Testis (tissue), 2 donors: ENCODE measurements around the gene SUSD6.

Experiments
- CTCF ChIP-seq, 3 experiments: fragments of 450-650 bp in 2 of 3; fragments of 200-600 bp in 1 of 3; sonication (generic) in 1 of 3; IDR thresholded peaks; one replicate each; pipeline ENCODE4 v1.5.1; 2016 to 2019; ENCODE audit warnings: antibody characterized with exemption in 3 of 3, mild to moderate bottlenecking in 2 of 3, moderate library complexity in 1 of 3
- POLR2A ChIP-seq: fragments of 450-650 bp; IDR thresholded peaks from one replicate; pipeline ENCODE4 v1.6.1; 2017; ENCODE audit warnings: antibody characterized with exemption, mild to moderate bottlenecking, moderate library complexity

DNA sequence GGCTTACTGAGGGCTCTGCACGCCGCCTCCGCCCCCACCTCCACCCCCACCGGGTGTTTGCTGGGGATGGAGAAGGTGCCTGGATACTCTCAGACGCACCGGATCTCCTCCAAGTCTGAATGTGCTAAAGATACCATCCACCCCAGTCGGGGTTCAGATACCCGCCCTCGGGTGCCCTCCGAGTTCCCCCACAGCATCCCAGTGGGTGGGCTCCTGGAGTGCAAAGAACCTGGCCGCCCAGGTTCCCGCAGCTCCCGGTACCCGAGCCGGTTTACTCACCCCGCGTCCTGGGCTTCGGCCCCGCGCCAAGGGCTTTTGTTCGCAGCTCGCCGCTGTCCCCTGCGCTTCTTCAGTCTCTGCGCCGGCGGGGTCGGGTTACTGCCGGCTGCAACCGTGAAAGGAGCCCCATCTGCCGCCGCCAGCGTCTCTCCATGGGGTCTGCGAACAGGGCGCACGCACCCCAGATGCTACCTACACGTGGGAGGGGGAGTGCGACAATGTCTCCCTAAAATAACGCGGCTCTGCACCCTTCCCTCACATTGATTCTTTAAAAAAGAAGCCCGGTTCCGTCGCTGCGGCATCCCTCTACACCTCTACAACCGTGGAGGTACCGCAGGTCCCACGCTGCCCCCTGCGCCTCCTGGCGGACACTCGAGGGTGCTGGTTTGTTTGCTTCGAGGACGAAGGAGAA is 37.0 kb upstream of the SUSD6 start, which contains the start of gene CCDC177:
- TF ChIP-seq POLR2A (no peak), CTCF (IDR thresholded peaks at IDR 0.05) (peak in 2 of 3 experiments; percentile 35 to 81)
